Left lung (tissue), 10 donors: ENCODE measurements around the gene FBXL7. TPM values are rescaled to one million over a fixed set of nuclear protein-coding genes. Genes with fewer than 3 reads are reported as not detected.

Experiments used
- ATAC-seq: fragments of 200-7000 bp; cut with Tn5 transposase; one replicate; pipeline ENCODE4 v1.9.1; 2020; ENCODE audit warnings: moderate library complexity
- DNase-seq, 4 donors: peaks; one replicate each; pipeline ENCODE4 v3.0.0-alpha.2; 2013 to 2020
- H3K27ac ChIP-seq, 2 donors: fragments of 200-600 bp; sonication (generic) in 1 of 2; one replicate each; pipeline versions ENCODE4 v1.5.0 to v1.8.0; 2020 to 2021
- H3K27me3 ChIP-seq, 2 donors: fragments of 200-600 bp; sonication (generic) in 1 of 2; one replicate each; pipeline versions ENCODE4 v1.5.0 to v1.8.0; 2020 to 2021
- H3K36me3 ChIP-seq, 2 donors: fragments of 200-600 bp; sonication (generic) in 1 of 2; one replicate each; pipeline versions ENCODE4 v1.5.0 to v1.8.0; 2020 to 2021
- H3K4me1 ChIP-seq, 2 donors: fragments of 200-600 bp; one replicate each; pipeline ENCODE4 v1.8.0; 2021
- H3K4me3 ChIP-seq, 2 donors: fragments of 200-600 bp; sonication (generic) in 1 of 2; one replicate each; pipeline versions ENCODE4 v1.5.0 to v1.8.0; 2020 to 2021; ENCODE audit warnings: mild to moderate bottlenecking in 1 of 2
- H3K9me3 ChIP-seq, 2 donors: fragments of 200-600 bp; sonication (generic) in 1 of 2; one replicate each; pipeline versions ENCODE4 v1.5.0 to v1.8.0; 2020 to 2021
- CTCF ChIP-seq, 2 donors: fragments of 200-600 bp; sonication (generic) in 1 of 2; IDR thresholded peaks; one replicate each; pipeline versions ENCODE4 v1.5.0 to v1.8.0; 2021; ENCODE audit warnings: antibody characterized with exemption in 2 of 2
- intact Hi-C, 2 donors: fragments of 100-400 bp; cut with DNase I; formaldehyde crosslinking; loops; one replicate each; pipeline versions ENCODE4 v1.11.2 to v1.14.2; 2022
- polyA plus RNA-seq, 6 donors: library from polyadenylated mRNA; unstranded; fragments of 120-200 nt; gene quantifications; one replicate each; pipeline ENCODE4 v1.2.1, GENCODE V29; 2013; ENCODE audit not compliant: insufficient read length in 6 of 6
- total RNA-seq, 2 donors: library from RNA; stranded (reverse); fragmentation: NEBNext Ultra II Directional; extraction: Animal tissue kit (Norgen Biotek cat#: 25700); gene quantifications; one replicate each; pipeline ENCODE4 v1.2.1, GENCODE V29; 2021
- donor health status: DM: no; HTN: yes; CAD: no.
- donor health status: DM: no; HTN: no; CAD: no.

FBXL7 gene
- total and polyA plus RNA-seq, 8 donors, result 12.0 to 32.4 (median 28.1) TPM

- ATAC-seq, result no peak
- no peak for TF ChIP-seq CTCF (IDR thresholded peaks at IDR 0.05)
- Histone ChIP-seq H3K27ac (no peak overlapping the region), H3K9me3 (no peaks in the 10 kb centered on the region), H3K4me1 (no peaks in the 10 kb centered on the region), H3K4me3 (no peak overlapping the region), H3K27me3 (no peaks in the 10 kb centered on the region), H3K36me3 (no peaks in the 10 kb centered on the region)
- DNase-seq, result no peak
- intact Hi-C loops, result no loop called here
Observed at GRCh38 chr5:15529013-15529412, 29.0 kb downstream of the FBXL7 start.

- Histone ChIP-seq H3K4me1 (no peaks in the 10 kb centered on the region), H3K9me3 (no peaks in the 10 kb centered on the region), H3K27me3 (no peaks in the 10 kb centered on the region), H3K27ac (no peak overlapping the region), H3K4me3 (no peak overlapping the region), H3K36me3 (no peaks in the 10 kb centered on the region)
- intact Hi-C loops, result no loop called here
- ATAC-seq, result no peak
- no peak for TF ChIP-seq CTCF (IDR thresholded peaks at IDR 0.05)
- no peak for DNase-seq
Observed at GRCh38 chr5:15529821-15530220, 29.8 kb downstream of the FBXL7 start.

GRCh38 chr5:15533129-15533893 lies 33.3 kb downstream of the FBXL7 start:
- peaks cover 0 to 3% of the 10 kb centered on the region in 2 donors for H3K9me3 ChIP-seq
- no peak for DNase-seq
- no peaks in the 10 kb centered on the region for H3K27me3 ChIP-seq
- intact Hi-C loops, result no loop called here
- H3K4me1 ChIP-seq, result no peaks in the 10 kb centered on the region
- peak; percentile 70 for ATAC-seq
- H3K4me3 ChIP-seq, result no peak overlapping the region
- H3K36me3 ChIP-seq, result no peaks in the 10 kb centered on the region
- TF ChIP-seq CTCF (IDR thresholded peaks at IDR 0.05), result no peak
- H3K27ac ChIP-seq, result no peak overlapping the region

GRCh38 chr5:15535938-15536337 lies 36.0 kb downstream of the FBXL7 start:
- no peak for TF ChIP-seq CTCF (IDR thresholded peaks at IDR 0.05)
- Histone ChIP-seq H3K4me1 (no peaks in the 10 kb centered on the region), H3K4me3 (no peak overlapping the region), H3K36me3 (no peaks in the 10 kb centered on the region), H3K9me3 (peaks cover 0 to 3% of the 10 kb centered on the region in 2 donors), H3K27me3 (no peaks in the 10 kb centered on the region), H3K27ac (no peak overlapping the region)
- no peak for DNase-seq
- no peak for ATAC-seq
- intact Hi-C loops, result no loop called here

- no peaks in the 10 kb centered on the region for H3K36me3 ChIP-seq
- peaks cover 0 to 3% of the 10 kb centered on the region in 2 donors for H3K9me3 ChIP-seq
- ATAC-seq (no peak), DNase-seq (no peak)
- H3K4me1 ChIP-seq, result no peaks in the 10 kb centered on the region
- no peak overlapping the region for H3K4me3 ChIP-seq
- H3K27ac ChIP-seq, result no peak overlapping the region
- H3K27me3 ChIP-seq, result no peaks in the 10 kb centered on the region
- intact Hi-C loops, result no loop called here
- TF ChIP-seq CTCF (IDR thresholded peaks at IDR 0.05), result no peak
Observed at GRCh38 chr5:15538516-15538915, 38.5 kb downstream of the FBXL7 start.
